ENCODE measurements around the gene CDH4.

The CDH4 gene

DNA sequence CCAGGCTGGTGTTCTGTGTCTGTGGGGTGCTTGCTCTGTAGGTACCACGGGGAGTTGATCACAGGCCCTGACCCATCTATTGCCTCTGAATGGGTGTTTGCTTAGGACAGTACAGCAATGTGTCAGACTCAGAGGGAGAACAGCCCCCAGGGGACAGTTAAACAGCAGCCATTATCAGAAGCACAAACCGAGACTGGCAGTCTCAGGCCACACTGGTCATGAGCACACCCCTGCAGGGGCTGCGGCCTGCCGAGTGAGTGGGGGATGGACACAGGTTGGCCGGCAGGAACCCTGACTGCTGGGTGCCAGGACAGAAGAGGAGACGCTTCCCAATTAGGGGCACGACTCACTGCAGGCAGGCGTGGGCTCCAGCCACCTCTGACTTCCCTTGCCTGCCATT, 395.6 kb downstream of the CDH4 start:
- no peak for DNase-seq (ENCODE audit: low read depth in 1 of 2, low spot score in 1 of 2)
- TF ChIP-seq JUND (IDR thresholded peaks at IDR 0.05; ENCODE audit: low read depth): no peak
- in situ Hi-C loops (cut with HindIII; ENCODE audit: low pct_unique_long_range_greater_than_20kb, low sequenced_read_pairs): no loop called here

DNA sequence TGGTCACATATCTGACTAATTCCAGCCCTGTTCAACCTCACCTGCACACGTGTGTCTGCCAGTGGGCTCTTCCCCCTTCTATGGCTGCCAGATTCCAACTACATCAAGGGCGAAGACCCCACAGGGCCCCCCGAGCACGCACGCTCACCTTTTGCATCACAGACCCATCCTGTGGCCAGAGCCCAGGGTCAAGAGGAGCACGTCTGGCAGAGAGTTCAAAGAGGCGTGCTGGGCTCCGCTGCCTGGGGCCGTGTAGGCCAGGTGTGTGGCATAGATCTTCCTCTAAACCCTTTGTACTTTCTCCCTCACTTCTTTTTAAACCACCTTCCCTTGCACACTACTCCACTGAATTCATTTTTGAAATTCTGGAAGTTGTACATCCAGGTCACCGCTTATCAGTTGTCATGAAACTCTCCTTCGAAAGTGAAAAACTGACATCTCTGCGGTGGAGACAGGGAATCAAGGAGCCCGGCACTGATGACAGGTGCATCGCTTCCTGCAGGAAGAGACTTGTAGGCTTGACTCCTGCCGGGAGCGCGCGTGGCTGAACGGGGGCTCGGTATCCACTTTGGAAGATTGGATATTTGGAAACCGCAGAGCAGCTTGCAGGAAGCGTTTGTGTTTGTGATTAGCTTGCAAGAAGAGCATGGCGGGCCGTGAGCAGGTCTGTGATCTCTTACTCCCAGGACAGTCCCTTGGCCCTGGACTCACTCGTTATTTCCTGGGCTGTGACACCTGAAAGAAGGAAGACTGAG, 397.2 kb downstream of the CDH4 start:
- TF ChIP-seq JUND (IDR thresholded peaks at IDR 0.05; ENCODE audit: low read depth): no peak
- DNase-seq (ENCODE audit: low read depth in 1 of 2, low spot score in 1 of 2): no peak
- in situ Hi-C loops (cut with HindIII; ENCODE audit: low pct_unique_long_range_greater_than_20kb, low sequenced_read_pairs): no loop called here

GRCh38 chr20:61649860-61650162, 397.8 kb downstream of the CDH4 start:
- in situ Hi-C loops (cut with HindIII; ENCODE audit: low pct_unique_long_range_greater_than_20kb, low sequenced_read_pairs): no loop called here
- DNase-seq (ENCODE audit: low read depth in 1 of 2, low spot score in 1 of 2): no peak
- TF ChIP-seq JUND (IDR thresholded peaks at IDR 0.05; ENCODE audit: low read depth): no peak

- in situ Hi-C loops (cut with HindIII; ENCODE audit: low pct_unique_long_range_greater_than_20kb, low sequenced_read_pairs): no loop called here
- no peak for TF ChIP-seq JUND (IDR thresholded peaks at IDR 0.05; ENCODE audit: low read depth)
- DNase-seq (ENCODE audit: low read depth in 1 of 2, low spot score in 1 of 2): no peak
Observed at GRCh38 chr20:61650912-61651733, 399.1 kb downstream of the CDH4 start.

GRCh38 chr20:61652146-61652545, 400.1 kb downstream of the CDH4 start:
- in situ Hi-C loops (cut with HindIII; ENCODE audit: low pct_unique_long_range_greater_than_20kb, low sequenced_read_pairs): no loop called here
- no peak for TF ChIP-seq JUND (IDR thresholded peaks at IDR 0.05; ENCODE audit: low read depth)

DNA sequence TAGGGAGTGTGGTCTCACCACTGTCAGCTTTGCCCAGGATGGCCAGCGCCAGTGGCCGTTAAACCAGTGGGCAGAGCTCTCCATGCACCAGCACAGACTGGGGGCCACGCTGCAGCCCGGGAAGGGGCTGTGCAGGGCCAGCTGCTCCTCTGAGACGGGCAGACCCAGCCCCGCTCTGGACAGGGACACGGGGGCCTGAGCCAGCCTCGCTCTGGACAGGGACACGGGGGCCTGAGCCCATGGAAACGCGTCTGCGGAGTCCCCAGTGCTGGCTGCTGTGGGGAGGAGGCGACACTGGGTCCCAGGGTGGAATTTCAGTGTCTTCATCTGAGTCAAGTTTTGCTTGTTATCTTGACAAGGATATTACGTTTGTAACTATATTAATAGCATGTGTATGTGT, 402.7 kb downstream of the CDH4 start:
- in situ Hi-C loops (cut with HindIII; ENCODE audit: low pct_unique_long_range_greater_than_20kb, low sequenced_read_pairs): no loop called here
- no peak for DNase-seq (ENCODE audit: low read depth in 1 of 2, low spot score in 1 of 2)
- no peak for TF ChIP-seq JUND (IDR thresholded peaks at IDR 0.05; ENCODE audit: low read depth)

More at GRCh38 chr20:61652146-61652545, 400.1 kb downstream of the CDH4 start:
- no peak for DNase-seq (ENCODE audit: low read depth in 1 of 2, low spot score in 1 of 2)

- in situ Hi-C loops (cut with HindIII; ENCODE audit: low pct_unique_long_range_greater_than_20kb, low sequenced_read_pairs): no loop called here
- no peak for TF ChIP-seq JUND (IDR thresholded peaks at IDR 0.05; ENCODE audit: low read depth)
Observed at GRCh38 chr20:61655591-61655990, 403.5 kb downstream of the CDH4 start.

DNA sequence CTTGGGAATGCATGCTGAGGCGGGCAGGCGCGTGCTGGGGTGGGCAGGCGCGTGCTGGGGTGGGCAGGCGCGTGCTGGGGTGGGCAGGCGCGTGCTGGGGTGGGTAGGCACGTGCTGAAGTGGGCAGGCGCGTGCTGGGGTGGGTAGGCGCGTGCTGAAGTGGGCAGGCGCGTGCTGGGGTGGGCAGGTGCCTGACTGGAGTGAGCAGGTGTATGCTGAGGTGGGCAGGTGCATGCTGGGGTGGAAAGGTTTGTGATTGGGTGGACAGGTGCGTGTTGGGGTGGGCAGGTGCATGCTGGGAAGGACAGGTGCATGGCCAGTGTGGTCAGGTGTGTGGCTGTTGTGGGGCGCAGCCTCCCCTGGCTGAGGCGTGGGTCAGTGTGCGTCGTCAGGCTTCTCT, 404.1 kb downstream of the CDH4 start:
- DNase-seq (ENCODE audit: low read depth in 1 of 2, low spot score in 1 of 2): no peak
- in situ Hi-C loops (cut with HindIII; ENCODE audit: low pct_unique_long_range_greater_than_20kb, low sequenced_read_pairs): no loop called here
- TF ChIP-seq JUND (IDR thresholded peaks at IDR 0.05; ENCODE audit: low read depth): no peak

More at GRCh38 chr20:61655591-61655990, 403.5 kb downstream of the CDH4 start:
- no peak for DNase-seq (ENCODE audit: low read depth in 1 of 2, low spot score in 1 of 2)

- no peak for TF ChIP-seq JUND (IDR thresholded peaks at IDR 0.05; ENCODE audit: low read depth)
- DNase-seq (ENCODE audit: low read depth in 1 of 2, low spot score in 1 of 2): no peak
Observed at GRCh38 chr20:61657721-61658377, 405.8 kb downstream of the CDH4 start.

GRCh38 chr20:61658563-61658962, 406.5 kb downstream of the CDH4 start:
- no peak for DNase-seq (ENCODE audit: low read depth in 1 of 2, low spot score in 1 of 2)
- TF ChIP-seq JUND (IDR thresholded peaks at IDR 0.05; ENCODE audit: low read depth): no peak
- in situ Hi-C loops (cut with HindIII; ENCODE audit: low pct_unique_long_range_greater_than_20kb, low sequenced_read_pairs): no loop called here

More at GRCh38 chr20:61657721-61658377, 405.8 kb downstream of the CDH4 start:
- in situ Hi-C loops (cut with HindIII; ENCODE audit: low pct_unique_long_range_greater_than_20kb, low sequenced_read_pairs): no loop called here

- in situ Hi-C loops (cut with HindIII; ENCODE audit: low pct_unique_long_range_greater_than_20kb, low sequenced_read_pairs): no loop called here
- DNase-seq (ENCODE audit: low read depth in 1 of 2, low spot score in 1 of 2): no peak
- TF ChIP-seq JUND (IDR thresholded peaks at IDR 0.05; ENCODE audit: low read depth): no peak
Observed at GRCh38 chr20:61659246-61659993, 407.4 kb downstream of the CDH4 start.

DNA sequence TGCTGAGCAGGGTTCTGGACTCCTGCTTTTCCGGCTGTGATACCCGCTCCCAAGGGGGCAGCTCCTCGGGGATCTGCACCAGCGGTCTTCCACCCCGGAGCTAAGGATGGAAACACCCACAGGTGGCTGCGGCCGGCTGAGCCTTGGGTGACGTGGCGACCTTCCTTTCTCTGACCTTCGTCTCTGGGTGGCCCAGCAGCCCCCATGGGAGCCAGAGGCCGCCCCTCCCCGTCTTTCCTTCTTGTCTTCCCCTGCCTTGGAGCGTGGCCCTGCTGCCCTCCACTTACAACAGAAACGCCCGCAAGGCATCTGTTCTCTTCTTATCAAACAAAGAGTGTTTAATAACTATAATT, 407.9 kb downstream of the CDH4 start:
- TF ChIP-seq JUND (IDR thresholded peaks at IDR 0.05; ENCODE audit: low read depth): no peak
- DNase-seq (ENCODE audit: low read depth in 1 of 2, low spot score in 1 of 2): no peak
- in situ Hi-C loops (cut with HindIII; ENCODE audit: low pct_unique_long_range_greater_than_20kb, low sequenced_read_pairs): no loop called here

All from T47D (cell line).